HG02884 (cell line): ENCODE results near the gene LBHD2.
"Not testable (repeated sequence)": the region's sequence is repeated elsewhere in the genome, so short reads cannot be mapped to it uniquely, and the experiment has no call there.

Experiments
- ATAC-seq: cut with Tn5 transposase; IDR thresholded peaks from one replicate; pipeline ENCODE4 v1.9.1; 2021; ENCODE audit warnings: mild to moderate bottlenecking, moderate library complexity; ENCODE audit not compliant: unreplicated experiment

LBHD2 gene

DNA sequence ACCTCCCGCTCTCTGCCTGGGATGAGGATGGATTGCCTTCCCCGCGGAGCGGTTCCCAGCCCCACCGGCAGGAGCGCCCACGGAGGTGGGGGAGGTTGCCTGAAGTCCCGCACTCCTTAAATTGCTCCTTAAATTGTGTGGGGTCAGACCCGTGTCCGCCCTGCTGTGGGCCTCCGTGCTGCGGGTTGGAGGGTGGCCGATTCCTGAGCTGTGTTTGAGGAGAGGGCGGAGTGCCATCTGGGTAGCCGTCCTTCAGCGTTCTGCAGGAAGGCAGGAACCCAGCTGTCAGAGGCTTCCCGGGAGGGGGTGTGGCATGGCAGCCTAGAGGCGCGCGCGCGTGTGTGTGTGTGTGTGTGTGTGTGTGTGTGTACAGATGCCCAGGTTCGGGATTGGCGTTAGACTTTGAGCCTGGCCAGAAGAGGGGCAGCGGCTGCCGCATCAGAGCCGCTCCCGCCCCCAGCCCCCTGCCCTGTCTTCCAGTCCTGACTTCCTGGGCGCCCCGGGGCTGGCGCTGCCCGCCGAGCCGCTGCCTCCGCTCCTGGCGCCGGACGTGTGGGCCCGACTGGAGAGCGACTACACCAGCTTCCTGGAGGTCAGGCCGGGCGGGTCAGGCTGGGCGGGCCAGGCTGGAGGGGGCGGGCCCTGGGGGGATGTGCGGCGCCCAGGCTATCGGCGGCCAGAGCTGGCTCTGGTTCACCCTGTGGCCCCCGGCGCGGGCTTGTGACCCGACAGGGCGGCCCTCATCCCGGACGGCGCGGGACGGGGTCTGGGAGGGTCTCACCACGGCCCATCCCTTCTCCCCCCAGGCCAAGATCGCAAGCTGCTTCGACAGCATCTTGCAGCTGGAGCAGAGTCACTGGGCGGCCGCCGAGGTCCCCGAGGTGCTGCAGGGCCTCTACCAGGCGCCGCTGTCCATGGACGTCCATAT is 19.7 kb downstream of the LBHD2 start:
- no peak for ATAC-seq

DNA sequence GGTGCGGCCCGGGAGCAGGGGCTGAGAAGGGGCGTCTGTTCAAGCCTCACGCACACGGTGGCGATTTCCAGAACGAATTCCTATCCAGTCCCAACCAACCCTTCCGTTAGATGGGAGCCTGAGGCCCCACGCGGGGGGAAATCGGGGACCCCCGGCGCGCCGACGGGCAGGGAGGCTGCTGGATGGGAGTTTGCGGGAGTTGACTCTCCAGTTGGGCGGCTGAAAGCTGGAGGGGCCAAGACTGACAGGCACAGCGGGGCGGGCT is 20.3 kb downstream of the LBHD2 start:
- ATAC-seq: no peak

DNA sequence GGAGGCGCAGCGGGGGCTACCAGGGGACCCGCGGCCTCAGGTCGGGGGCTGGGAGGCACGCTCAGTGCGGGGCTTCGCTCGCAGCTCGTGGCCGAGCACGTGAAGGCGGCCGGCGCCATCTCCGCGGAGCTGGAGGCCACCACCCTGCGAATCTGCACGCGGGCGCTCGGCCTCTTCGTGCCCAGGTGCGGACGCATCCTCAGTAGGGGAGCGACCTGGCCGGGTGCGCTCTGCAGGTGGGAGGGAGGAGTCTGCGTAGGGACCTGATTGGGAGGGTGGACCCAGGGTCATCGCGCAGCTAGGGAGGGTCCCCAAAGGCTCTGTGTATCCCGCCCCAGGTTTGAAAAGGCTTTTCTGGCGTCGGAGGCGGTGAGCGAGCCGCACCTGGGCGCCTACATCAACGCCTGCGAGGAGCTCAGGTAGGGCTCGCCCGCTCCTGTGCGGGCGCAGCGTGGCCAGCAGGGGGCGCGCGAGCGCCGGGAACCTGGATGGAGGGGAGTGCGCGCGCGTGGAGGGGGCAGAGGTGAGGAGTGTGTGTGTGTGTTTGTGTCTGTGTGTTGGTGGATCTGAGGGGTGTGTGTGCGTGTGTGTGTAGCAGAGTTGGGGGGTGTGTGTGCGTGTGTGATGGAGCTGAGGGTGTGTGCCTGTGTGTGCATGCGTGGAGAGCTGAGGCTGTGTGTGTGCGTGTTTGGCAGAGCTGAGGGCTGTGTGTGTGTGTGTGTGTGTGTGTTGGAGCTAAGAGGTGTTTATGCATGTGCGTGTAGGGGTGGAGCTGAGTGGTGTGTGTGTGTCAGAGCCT is 20.8 kb downstream of the LBHD2 start:
- ATAC-seq: no peak

DNA sequence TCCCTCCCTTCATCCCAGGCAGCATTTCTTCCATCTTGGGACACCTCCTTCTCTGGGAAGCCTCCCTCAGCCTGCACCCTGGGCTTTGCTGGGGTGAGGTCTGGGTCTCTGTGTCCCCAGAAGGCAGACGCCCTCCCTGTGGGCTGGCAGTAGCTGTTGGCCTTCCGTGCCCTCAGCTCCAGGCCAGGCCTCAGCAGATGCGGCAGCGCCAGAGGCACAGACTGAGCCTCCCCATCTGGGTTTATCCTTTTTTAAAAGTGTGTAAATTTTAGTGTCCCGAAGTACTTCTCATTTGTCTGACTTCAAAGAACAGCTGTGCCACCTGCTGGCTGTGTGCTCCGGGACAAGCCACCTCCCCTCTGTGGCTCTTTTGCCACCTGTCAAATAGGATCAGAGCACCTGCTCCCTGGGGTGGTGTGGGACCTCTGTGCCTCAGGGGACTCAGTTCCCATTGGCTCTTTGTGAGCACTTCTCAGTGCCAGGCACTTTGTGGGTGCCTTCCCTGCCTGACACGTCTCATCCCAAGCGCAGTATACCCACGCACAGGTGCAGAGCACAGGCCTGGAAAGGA is 21.7 kb downstream of the LBHD2 start:
- ATAC-seq: no peak

DNA sequence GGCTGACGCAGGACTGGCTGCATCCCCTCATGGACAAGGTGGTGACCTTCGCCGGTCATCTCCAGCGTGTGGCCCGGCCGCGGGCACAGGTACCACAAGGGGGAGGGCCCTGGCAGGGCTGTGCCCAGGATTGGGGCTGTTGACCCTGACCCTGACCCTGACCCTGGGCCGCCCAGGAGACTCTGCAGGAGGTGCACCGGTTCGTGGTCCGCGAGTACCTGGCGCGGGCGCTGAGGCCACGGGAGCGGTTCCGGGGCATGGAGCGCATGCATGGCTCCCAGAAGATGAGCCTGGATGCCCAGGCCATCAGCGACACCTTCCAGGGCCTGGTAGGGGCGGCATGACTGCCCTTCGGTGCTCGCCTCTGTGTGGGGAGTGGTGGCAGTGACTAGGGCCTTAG is 23.4 kb downstream of the LBHD2 start:
- no peak for ATAC-seq

DNA sequence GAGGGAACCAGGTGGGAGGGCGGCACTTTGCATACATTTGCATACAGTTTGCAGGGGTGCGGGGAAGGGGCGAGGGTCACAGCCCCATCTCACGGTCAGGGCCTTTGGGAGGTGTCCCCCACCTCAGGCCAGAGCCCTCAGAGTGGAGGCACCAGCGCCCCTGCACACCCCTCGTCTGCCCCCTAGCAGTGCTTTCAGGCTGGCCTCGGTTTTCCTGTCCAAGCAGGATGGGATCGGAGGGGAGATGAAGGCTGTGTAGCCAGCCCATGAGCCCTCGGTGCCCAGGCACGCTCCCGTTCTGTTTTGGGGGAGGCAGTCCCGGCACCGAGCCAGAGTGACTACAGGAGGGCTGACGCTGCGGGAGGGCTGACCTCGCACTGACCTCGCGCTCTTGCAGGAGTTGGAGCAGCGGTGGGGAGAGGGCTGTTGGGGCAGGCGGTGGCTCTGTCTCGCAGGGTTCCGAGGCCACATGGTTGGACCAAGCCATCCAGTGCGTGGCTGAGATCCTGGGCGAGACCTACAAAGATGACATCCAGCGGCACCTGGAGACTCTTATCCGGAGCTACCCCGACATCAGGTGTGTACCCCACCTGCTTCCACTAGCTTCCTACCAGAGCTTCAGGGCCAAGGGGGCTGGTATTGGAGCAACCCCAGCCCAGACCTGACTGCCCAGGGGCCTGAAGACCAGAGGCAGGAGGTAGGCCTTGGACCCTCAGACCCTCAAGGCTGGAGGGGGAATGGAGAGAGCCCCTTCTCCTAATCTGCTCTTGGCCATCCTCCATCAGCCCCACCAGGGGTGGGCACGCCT is 24.1 kb downstream of the LBHD2 start:
- no peak for ATAC-seq

DNA sequence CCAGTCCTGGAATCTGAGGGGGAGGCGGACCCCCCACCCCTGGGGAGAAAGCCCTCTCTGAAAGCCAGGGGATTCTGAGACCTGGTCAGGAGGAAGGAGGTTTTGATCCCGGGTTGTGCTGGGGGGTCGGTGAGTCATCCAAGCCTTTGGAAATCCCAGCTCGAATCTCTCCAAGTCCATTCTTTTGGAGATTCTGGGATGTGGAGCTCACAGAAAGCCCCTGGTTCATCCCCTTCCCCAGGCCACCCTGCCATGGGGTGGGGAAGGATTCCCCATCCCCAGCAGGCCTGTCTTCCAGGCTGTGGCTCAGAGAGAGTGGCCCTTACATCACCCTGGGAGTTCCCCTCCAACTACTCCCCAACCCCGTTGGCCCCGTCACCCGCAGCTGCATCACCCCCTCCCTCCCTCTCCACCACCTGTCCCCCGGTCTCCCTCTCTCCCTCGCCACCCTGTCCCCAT is 24.8 kb downstream of the LBHD2 start:
- ATAC-seq: peak; percentile 46

DNA sequence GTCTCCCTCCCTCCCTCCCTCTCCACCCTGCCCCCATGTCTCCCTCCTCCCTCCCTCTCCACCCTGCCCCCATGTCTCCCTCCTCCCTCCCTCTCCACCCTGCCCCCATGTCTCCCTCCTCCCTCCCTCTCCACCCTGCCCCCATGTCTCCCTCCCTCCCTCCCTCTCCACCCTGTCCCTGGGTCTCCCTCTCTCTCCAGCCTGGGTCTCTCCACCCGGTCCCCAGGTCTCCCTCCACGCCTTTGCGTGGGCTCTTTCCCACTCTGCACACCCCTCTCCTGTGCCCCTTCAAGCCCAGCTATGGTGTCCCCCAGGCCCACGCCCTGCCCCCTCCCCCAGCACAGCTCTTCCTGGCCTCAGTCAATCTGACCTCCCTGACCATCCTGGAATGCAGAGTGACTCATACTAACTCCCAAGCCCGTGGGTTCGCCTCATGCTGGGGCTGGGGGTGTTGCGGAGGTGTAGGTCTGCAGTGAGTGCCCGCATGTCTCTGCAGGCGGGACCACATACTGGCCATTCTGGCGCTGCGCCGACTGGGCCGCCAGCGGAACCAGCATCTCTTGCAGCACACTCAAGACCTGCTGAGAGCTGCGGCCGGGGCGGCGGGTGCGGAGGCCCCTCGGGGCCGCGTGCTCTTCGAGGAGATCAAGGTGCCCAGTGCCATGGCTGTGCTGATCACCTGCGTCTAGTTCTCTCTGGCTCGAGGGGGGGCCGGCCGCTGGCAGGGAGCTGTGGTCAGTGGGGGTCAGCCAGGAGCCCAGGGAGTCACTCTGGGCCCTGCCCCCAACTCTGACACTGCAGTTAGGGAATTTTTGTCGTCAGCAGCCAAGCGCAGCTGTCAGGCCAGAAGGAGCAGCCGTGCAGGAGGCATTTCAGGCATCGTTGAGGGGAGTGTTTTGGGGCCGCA is 25.8 kb downstream of the LBHD2 start:
- no peak for ATAC-seq

DNA sequence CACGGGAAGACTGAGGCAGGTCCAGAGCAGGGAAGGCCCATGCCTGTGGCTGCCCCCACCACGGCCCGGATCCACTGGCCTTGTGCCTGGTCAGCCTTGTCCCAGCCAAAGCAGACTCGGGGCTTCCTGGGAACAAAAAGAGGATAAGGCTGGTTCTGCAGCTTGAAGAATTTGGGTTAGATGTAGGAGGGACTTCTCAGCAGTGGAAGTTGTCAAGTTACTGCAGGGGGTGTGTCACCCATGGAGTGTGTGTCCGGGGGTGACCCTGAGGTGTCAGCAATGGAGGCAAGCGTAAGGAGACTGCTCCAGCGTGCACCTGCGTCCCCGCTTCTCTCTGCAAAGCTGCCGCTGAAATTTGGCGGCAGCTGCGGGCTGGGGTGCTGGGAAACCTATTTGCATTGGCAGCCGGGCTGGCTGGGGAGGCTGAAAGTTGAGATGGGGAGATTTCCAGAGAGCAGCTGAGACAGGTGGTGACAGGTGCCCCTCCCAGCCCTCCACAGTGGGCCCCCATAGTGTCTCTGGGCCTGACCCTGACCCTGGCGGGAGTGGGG is 26.7 kb downstream of the LBHD2 start:
- ATAC-seq: no peak

DNA sequence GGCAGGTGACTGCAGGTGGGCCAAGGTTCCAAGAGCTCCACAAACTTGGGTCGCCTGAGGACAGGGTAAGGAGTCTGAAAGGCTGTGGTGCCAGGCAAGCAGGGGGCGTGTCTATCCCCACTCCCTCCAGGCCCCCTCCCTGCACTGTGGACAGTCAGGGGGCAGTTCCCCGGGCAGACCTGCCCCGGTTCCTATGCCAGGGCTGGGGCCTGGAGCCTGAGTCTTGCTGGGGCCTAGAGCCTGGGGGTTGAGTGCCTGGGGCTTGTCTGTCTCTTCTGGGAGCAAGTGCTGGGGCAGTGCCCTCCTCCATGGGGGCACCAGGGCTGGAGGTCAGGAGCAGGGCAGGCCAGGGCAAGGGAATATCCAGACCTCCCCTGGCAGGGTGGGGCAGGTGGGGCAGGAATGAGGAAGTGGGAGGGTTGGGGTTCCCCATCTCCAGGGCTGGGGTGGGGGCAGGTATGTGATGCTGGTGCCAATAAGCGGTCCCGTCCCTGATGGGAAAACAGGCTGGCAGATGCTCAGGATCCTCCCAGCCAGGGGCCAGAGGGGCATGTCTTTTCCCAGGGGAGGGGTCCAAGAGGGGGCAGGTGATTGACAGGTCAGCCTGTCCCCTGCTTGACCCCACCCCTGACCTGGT is 27.3 kb downstream of the LBHD2 start:
- no peak for ATAC-seq

DNA sequence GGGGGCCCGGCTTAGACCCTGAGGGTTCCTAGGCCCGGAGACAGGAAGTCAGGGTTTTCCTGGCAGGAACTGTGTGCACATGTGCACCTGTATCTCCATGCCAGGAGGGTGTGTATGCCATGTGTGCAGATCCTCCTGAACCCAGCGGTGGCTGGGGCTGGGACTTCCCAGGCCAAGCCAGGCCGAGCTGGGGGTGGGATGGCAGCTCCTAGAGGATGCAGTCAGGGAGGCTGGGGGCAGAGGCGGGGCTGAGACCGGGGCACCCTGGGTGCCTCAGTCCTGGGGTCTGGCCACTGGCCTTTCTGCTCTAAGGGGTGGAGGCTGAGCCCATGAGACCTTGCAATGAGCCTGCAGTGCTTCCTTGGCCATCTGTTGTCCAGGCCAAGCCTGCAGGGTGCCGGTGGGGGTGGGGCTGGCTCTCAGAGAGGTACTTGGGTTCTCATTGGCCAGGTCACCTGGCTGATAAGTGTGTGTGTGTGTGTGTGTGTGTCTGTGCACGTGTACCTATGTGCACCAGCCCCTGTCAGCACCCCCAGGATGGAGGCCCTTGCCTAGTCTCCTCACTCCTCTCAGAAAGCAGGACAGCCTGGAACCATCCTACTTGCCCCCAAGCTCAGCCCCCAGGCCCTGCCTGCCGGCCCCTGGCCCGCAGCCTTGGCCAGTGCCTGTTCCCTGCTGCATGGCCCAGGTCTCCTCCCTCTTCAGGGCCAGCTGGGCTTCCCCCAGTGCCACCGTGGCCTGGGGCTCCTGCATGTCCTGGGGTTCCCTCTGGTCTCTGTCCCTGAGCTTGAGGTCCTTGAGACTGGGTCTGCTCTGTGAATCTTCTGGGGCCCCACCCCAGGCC is 28.6 kb downstream of the LBHD2 start:
- ATAC-seq: no peak

DNA sequence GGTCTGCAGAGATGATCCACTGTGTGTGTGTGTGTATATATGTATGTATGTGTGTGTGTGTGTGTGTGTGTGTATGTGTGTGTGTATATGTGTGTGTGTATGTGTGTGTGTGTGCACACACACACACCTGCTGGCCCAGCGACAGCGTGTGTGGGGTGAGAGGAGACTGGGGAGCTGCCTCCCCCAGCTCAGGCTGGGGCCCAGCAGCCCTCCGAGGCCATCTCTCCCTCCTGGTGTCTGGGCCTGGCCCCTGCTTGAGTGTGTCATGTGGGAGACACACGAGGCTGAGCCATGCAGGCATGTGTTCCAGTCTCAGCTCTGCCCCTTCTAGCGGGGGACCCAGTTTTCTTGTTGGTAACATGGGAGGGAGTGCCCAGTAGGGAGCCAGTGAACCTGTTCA is 29.3 kb downstream of the LBHD2 start:
- ATAC-seq: no peak

DNA sequence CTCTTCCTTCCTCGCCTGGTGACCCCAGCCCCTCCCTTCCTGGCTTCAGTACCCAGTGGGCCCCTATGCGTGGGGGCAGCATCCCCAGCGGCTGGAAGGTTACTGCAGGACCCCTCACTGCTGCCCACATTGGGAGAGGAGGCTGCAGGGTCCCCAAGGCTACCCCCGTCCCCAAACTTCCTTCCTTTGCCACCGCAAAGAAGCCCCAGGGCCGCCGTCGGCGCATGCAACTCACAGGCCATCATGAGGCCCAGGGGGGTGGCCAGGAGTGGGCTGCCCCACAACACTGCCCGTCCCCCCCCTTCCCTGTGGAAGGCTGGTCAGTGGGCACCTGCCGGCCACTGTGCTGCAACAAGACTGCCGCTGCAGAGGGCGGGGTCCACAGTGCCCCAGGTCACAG is 29.8 kb downstream of the LBHD2 start:
- ATAC-seq: no peak

DNA sequence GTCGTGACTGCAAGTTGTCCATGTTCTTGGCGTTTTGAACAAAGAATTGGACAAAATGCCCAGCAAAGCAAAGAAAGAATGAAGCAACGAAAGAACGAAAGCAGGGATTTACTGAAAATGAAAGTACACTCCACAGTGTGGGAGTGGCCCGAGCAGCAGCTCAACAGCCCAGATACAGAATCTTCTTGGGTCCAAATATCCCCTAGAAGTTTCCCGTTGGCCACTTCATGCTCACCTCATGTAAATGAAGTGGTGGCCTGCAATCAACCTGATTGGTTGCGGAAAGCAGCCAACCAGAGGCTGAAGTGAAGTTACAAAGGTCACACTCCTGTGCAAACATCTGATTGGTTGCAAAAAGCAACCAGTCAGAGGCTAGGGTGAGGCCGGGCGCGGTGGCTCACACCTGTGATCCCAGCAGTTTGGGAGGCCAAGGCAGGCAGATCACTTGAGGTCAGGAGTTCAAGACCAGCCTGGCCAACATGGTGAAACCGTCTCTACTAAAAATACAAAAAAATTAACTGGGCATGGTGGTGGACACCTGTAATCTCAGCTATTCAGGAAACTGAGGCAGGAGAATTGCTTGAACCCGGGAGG is 31.2 kb downstream of the LBHD2 start:
- ATAC-seq: not testable (repeated sequence)

DNA sequence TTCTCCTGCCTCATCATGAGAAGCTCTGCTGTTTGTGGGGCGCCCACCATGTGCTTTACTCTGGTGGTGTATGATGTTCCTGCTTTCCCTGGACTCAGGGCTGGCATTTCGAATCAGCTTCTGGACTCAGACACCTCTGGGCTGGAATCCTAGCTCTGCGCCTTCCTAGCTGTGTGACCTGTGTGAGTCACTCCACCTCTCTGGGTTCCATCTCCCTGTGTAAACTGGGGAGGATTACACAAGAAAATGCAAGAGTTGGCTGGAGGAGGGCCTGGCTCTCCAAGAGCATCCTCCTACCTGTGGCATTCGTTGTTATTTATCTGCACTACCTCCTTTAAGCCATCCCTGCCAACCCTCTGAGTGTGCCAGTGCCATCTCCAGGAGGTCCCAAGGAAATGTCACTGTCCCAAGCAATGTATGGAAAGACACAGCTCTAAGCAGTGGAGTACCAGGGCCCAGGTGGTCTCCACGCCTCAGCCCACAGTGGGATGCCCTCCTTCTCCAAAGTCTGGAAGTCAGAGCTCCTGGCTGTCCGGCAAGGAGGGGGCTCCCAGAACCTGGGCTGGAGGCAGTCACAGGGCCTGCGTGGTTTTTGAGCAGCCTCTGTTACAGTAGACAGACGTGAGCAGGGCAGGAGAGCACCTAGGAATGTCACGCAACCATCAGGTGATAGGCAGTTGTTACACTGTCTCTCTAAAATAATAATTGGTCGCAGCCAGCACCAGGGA is 32.0 kb downstream of the LBHD2 start:
- no peak for ATAC-seq

DNA sequence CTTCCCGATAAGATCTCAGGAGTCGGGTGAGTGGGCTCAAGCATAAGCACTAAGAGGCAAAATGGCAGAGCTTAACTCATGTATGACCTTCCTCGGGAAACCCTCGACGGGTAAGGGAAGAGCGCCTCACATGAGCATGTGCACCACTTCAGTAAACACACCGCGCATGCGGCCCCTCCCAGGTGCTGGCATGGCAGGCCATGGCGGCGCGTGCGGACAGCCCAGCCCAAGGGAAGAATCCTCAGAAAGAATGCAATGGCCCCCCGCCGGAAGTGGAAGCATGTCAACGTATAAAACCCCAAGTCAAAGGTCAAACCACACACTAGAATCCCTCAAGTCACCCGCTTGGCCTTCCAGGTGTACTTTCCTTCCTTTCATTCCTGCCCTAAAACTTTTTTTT is 32.6 kb downstream of the LBHD2 start:
- ATAC-seq: no peak

DNA sequence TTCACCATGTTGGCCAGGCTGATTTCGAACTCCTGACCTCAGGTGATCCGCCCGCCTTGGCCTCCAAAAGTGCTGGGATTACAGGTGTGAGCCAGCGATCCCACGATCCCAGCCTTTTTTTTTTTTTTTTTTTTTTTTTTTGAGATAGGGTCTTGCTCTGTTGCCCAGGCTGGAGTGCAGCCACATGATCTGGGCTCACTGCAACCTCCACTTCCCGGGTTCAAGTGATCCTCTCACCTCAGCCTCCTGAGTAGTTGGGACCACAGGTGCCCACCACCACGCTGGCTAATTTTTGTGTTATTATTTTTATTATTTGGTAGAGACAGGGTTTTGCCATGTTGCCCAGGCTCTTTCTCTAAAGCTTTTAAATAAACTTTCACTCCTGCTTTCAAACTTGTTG is 33.5 kb downstream of the LBHD2 start:
- not testable (repeated sequence) for ATAC-seq
